Stomach (tissue), 9 donors: Measurements from ENCODE around the gene SUN1. TPM values are rescaled to one million over a fixed set of nuclear protein-coding genes. Genes with fewer than 3 reads are reported as not detected.
A peak's percentile ranks its signal among the peaks of the same experiment; 100 is the strongest.

Source experiments
- DNase-seq, 2 donors: peaks; one replicate each; pipeline versions ENCODE4 v3.0.0 to v3.0.0-alpha.2; 2013 to 2019
- H3K27ac ChIP-seq, 5 donors: fragments of 200-600 bp in 4 of 5; sonication (generic) in 4 of 5; one replicate each; pipeline ENCODE4 v1.5.1; 2013 to 2019; ENCODE audit warnings: mild to moderate bottlenecking in 1 of 5, moderate library complexity in 1 of 5
- H3K27me3 ChIP-seq, 3 donors: fragments of 200-600 bp; sonication (generic); one replicate each; pipeline ENCODE4 v1.5.1; 2017 to 2019; ENCODE audit warnings: mixed run types in 1 of 3
- H3K36me3 ChIP-seq, 4 donors: fragments of 200-600 bp; sonication (generic); 1 replicate in 3 of 4; 2 replicates in 1 of 4; pipeline ENCODE4 v1.5.1; 2016 to 2019
- H3K4me1 ChIP-seq, 4 donors: fragments of 200-600 bp; sonication (generic); one replicate each; pipeline ENCODE4 v1.5.1; 2016 to 2019
- H3K4me3 ChIP-seq, 4 donors: fragments of 200-600 bp; sonication (generic) in 3 of 4; one replicate each; pipeline ENCODE4 v1.5.1; 2016 to 2019; ENCODE audit warnings: mild to moderate bottlenecking in 1 of 4
- H3K9me3 ChIP-seq, 4 donors: fragments of 200-600 bp; sonication (generic); one replicate each; pipeline ENCODE4 v1.5.1; 2016 to 2019
- CTCF ChIP-seq, 7 experiments: fragments of 450-650 bp in 4 of 7; fragments of 200-600 bp in 3 of 7; sonication (generic) in 3 of 7; IDR thresholded peaks; one replicate each; pipeline ENCODE4 v1.5.1; 2016 to 2019; ENCODE audit warnings: antibody characterized with exemption in 7 of 7, control low read depth in 2 of 7, mild to moderate bottlenecking in 1 of 7
- EP300 ChIP-seq: sonication (generic); formaldehyde crosslinking; IDR thresholded peaks from one replicate; pipeline ENCODE4 v1.6.1; 2017; ENCODE audit warnings: antibody characterized with exemption
- POLR2A ChIP-seq, 4 donors: fragments of 450-650 bp; IDR thresholded peaks; one replicate each; pipeline ENCODE4 v1.6.1; 2016; ENCODE audit warnings: antibody characterized with exemption in 4 of 4, control low read depth in 2 of 4, mild to moderate bottlenecking in 1 of 4, moderate library complexity in 1 of 4
- POLR2AphosphoS5 ChIP-seq, 3 donors: sonication (generic); formaldehyde crosslinking; IDR thresholded peaks; one replicate each; pipeline ENCODE4 v1.6.1; 2016; ENCODE audit warnings: antibody characterized with exemption in 3 of 3
- WGBS, 5 donors: extraction: QIAGEN DNeasy Blood & Tissue Kit in 3 of 5; methylation state at CpG; one replicate each; pipeline versions ENCODE4 v1.1.5 to v1.1.7; 2013 to 2018; 5-methylcytosine and 5-hydroxymethylcytosine counted together
- intact Hi-C: fragments of 100-400 bp; cut with DNase I; formaldehyde crosslinking; loops from one replicate; pipeline ENCODE4 v1.15.1; 2023; ENCODE audit warnings: low total_unique reads
- polyA plus RNA-seq, 3 donors: library from polyadenylated mRNA; stranded (reverse); fragments of 200-250 nt; gene quantifications; one replicate each; pipeline ENCODE4 v1.2.3, GENCODE V29; 2013
- total RNA-seq, 5 donors: library from RNA; depleted of rRNA; stranded (reverse); fragments of >200 nt; gene quantifications; one replicate each; pipeline versions ENCODE4 v1.1.0 to v1.2.3, GENCODE V29; 2014 to 2016
- donor health status: healthy with polysubstance abuse.
- donor health status: Bipolar disorder and iron deficiency.
- donor health status: healthy.

SUN1 gene
- total and polyA plus RNA-seq, 8 donors: 15.9 to 242 (median 117) TPM

GRCh38 chr7:897771-898376, 65.6 kb downstream of the SUN1 start:
- DNase-seq: peak in 1 of 2 donors; percentile 80
- Histone ChIP-seq H3K4me1 (peaks cover 8 to 32% (median 22%) of the 10 kb centered on the region in 4 donors), H3K4me3 (no peak overlapping the region), H3K36me3 (peaks cover 39 to 76% (median 72%) of the 10 kb centered on the region in 4 donors), H3K27ac (peak overlapping the region in 3 of 5 donors; percentile 5 to 31 (median 27)), H3K27me3 (no peaks in the 10 kb centered on the region), H3K9me3 (no peaks in the 10 kb centered on the region)
- intact Hi-C loops: no loop called here
- TF ChIP-seq CTCF (IDR thresholded peaks at IDR 0.05): no peak
- no peak for TF ChIP-seq EP300
- 47 to 64% (median 59%) methylated on average over 7 to 27 of the region's 27 CpGs for WGBS, 5 donors

GRCh38 chr7:898460-898854, 66.2 kb downstream of the SUN1 start:
- 64 to 84% (median 83%) methylated on average over 8 to 18 of the region's 18 CpGs for WGBS, 5 donors
- Histone ChIP-seq H3K36me3 (peaks cover 38 to 76% (median 67%) of the 10 kb centered on the region in 4 donors), H3K4me1 (peaks cover 8 to 32% (median 22%) of the 10 kb centered on the region in 4 donors), H3K27ac (peak overlapping the region in 2 of 5 donors; percentile 27 to 31), H3K9me3 (no peaks in the 10 kb centered on the region), H3K27me3 (no peaks in the 10 kb centered on the region), H3K4me3 (no peak overlapping the region)
- intact Hi-C loops: no loop called here
- no peak for DNase-seq
- TF ChIP-seq POLR2AphosphoS5 (IDR thresholded peaks at IDR 0.05) (no peak), CTCF (IDR thresholded peaks at IDR 0.05) (no peak), POLR2A (IDR thresholded peaks at IDR 0.05) (no peak), EP300 (no peak)

- TF ChIP-seq CTCF (IDR thresholded peaks at IDR 0.05) (no peak), POLR2AphosphoS5 (IDR thresholded peaks at IDR 0.05) (no peak), POLR2A (IDR thresholded peaks at IDR 0.05) (no peak), EP300 (no peak)
- H3K4me1 ChIP-seq: peaks cover 8 to 32% (median 22%) of the 10 kb centered on the region in 4 donors
- H3K9me3 ChIP-seq: no peaks in the 10 kb centered on the region
- H3K36me3 ChIP-seq: peaks cover 33 to 76% (median 66%) of the 10 kb centered on the region in 4 donors
- no peak overlapping the region for H3K4me3 ChIP-seq
- WGBS, 5 donors: 80 to 88% (median 87%) methylated on average over 21 to 54 of the region's 54 CpGs
- no peak for DNase-seq
- H3K27me3 ChIP-seq: no peaks in the 10 kb centered on the region
- intact Hi-C loops: no loop called here
- H3K27ac ChIP-seq: no peak overlapping the region
Measured at GRCh38 chr7:898855-899681, 66.8 kb downstream of the SUN1 start.

- no peak overlapping the region for H3K4me3 ChIP-seq
- no peak for DNase-seq
- H3K9me3 ChIP-seq: no peaks in the 10 kb centered on the region
- H3K27me3 ChIP-seq: no peaks in the 10 kb centered on the region
- peaks cover 8 to 34% (median 22%) of the 10 kb centered on the region in 4 donors for H3K4me1 ChIP-seq
- 90 to 97% (median 95%) methylated on average over 7 to 16 of the region's 16 CpGs for WGBS, 5 donors
- H3K27ac ChIP-seq: no peak overlapping the region
- intact Hi-C loops: no loop called here
- peaks cover 25 to 76% (median 63%) of the 10 kb centered on the region in 4 donors for H3K36me3 ChIP-seq
- TF ChIP-seq POLR2AphosphoS5 (IDR thresholded peaks at IDR 0.05) (no peak), CTCF (IDR thresholded peaks at IDR 0.05) (no peak), POLR2A (IDR thresholded peaks at IDR 0.05) (no peak), EP300 (no peak)
Measured at GRCh38 chr7:899806-900205, 67.5 kb downstream of the SUN1 start.
